Non-pigmented ciliary epithelial cell (primary cell): ENCODE results near the gene SCML2.
"Not testable (repeated sequence)": the region's sequence is repeated elsewhere in the genome, so short reads cannot be mapped to it uniquely, and the experiment has no call there.

ENCODE experiments used
- DNase-seq: peaks from one replicate; pipeline ENCODE4 v3.0.0-alpha.2; 2010; ENCODE audit warnings: low read depth

The SCML2 gene

DNA sequence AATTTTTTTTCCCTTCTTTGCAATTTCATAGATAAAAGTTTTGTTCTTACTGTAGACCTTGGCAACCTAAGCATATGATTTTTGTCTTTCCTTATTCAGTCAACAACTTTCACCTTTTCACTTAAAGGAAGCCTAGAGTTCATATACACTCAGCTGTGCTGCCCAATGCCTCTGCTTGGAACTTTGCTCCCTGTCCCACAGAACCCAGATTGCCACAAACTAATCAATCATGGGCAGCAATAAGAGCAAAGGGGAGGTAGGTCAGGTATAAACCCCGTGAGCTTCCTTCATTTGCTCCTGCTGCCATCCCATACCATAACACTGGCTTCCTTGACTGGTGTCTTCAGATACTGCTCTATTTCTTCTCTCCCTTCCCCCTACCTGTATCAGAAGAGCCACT is 82.8 kb downstream of the SCML2 start:
- no peak for DNase-seq

DNA sequence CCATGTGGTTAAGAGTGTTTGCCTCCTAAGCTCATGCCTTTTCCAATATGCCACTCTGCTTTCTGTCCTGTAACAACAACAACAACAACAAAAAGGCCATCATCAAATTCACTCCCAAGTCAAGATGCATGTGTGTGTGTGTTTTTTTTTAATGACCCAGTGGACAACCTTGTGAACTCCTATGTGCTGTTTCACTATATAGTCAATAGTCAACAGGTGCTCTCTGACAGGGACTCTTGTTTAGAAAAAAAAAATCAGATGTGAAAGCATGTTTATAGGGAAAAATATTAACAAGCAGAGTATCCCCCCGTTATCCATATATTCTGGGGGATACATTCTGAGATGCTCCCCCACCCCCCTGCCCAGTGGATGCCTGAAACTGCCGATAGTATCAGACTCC is 83.2 kb downstream of the SCML2 start:
- no peak for DNase-seq

DNA sequence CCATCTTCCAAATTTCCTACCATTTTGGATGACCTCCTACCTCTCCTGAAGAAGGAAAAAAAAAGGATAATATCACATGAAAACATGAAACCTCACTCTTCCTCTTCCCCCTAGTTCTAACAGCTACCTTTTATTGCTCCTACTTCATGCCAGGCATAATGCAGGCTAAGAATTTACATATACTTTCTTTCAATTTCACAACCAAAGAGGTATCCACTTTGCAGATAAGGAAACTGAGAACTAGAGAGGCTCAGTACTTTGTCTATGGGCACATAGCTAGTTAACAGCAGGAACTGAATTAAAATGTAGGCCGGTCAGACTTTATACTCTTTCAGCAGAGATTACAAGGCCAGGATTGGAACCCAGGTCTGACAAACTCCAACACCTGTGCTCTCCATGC is 99.4 kb downstream of the SCML2 start:
- DNase-seq, result no peak

DNA sequence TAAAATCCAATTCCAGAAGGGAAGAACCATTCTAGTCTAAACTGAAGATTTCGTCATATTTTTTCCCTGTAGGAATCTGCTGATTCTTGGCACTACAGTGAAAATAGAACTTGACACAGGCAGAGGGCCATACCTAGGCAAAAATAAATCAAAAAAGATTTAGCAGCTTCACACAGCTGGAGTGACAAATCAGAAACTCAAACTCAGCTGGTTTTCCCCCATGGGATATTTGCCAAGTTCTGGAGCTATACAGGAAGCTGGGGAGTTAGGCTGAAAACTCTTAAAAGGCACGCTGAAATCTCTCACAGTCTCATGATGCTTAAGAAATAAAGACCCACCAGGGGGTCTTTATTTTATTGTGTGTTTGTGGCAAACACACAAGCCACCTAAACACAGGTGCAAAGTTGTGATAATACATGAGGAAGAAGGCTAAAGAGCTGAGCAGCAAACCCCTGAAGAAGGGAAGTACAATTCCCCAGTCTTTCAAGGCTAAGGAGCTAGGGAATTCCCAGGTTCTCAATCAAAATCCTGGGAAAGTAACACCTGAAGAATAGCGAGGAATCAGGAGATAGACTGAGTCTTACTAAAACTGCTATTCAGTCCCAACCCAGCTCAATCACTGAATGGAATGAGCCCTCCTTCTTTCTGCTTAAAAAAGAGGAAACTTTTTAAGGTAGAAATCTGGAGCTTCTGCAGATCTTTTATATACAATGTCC is 101.7 kb downstream of the SCML2 start:
- DNase-seq, result no peak

DNA sequence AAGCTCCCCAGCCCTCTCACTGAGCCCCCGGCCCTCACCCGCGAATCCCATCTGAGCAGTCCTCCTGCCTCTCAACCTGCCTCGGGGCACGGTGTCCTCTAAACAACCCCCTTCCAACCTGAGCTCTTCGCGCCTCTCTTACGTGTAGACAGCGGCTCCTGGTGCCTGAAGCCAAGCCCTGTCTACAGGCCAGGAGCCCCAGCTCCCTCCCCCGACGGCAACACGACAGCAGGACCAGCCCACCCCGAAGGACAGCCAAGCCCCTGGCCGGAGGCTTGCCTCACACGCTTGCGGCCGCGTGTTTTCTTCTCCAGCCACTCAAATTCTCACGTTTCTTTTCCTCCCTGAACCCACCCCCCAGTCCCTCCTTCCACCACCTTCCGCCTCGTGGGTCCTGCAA is 124.8 kb downstream of the SCML2 start:
- DNase-seq, result not testable (repeated sequence)

DNA sequence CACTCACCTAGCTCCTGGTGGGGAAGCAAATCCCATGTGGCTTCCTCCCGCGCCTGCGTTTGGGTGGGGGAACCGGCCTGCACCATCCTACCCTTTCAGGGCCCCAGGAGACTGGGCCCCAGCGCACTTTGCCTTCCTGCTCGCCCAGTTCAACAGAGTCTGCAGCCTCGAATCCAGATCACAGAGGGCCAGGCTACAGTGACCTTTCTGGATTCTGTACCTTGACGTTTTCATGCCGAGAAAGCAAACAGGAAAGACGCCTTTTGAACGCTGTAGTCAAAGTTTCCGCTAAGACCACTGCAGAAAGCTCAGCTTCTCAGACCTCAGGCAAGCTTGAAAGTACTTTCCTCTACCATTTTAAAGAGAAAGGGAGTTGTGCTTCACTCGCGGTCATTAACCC is 126.4 kb downstream of the SCML2 start:
- DNase-seq, result no peak

DNA sequence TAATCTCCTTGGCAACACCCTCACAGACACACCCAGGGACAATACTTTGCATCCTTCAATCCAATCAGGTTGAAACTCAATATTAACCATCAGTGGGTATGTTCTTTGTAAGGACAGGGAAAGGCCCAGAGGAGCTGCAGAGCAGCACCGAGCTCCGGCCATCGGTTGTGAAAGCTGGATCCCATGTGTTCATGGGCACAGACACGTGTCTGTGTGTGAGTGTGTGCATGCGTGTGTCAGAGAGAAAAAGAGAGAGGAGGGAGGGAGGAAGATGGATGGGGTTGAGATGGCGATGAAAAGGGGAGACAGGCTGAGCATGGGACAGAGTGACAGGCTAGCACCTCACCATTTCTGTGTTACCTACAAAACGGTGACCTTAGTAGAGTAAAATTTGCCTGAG is 127.0 kb downstream of the SCML2 start:
- no peak for DNase-seq

DNA sequence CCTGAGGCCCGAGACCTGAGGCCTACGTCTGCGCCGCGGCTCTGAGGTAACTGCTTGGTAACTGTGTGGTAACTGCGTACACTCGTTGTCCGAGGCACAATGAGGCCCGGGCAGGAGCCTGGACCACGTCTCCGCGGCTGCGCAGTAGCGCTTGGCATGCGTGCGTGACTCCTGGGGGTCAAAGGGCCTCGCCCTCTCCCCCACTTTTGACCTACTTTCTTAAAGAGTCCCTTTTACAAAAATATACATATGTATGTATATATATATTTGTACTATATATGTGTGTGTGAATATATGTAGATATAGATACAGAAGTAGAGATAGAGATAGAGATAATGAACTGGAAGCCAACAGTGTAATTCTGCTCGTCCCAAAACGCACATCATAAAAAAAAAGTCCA is 133.7 kb downstream of the SCML2 start, which contains the start of gene BEND2:
Gene BEND2 (minus strand): TSS at position 101 of the 400 bp plus-strand sequence. CDS start 136 bp downstream, outside the sequence.
- no peak for DNase-seq

DNA sequence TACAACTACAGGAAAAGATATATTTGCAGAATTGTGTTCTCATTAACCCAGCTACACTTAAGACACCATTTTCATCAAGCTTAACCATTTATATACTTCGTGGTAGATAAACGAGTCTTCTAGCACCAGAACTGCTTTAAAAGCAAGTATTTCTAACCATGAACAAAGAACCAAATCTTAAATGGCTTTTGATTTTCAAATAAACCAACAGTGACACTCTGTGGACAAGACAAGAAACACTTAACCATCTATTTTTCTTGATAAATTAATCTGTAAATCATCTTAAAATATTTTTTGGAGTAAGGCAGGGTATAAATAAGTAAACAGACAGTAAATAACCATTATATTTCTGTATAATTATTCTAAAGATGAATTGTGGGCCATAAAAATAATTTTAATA is 144.0 kb downstream of the SCML2 start:
- DNase-seq, result no peak

DNA sequence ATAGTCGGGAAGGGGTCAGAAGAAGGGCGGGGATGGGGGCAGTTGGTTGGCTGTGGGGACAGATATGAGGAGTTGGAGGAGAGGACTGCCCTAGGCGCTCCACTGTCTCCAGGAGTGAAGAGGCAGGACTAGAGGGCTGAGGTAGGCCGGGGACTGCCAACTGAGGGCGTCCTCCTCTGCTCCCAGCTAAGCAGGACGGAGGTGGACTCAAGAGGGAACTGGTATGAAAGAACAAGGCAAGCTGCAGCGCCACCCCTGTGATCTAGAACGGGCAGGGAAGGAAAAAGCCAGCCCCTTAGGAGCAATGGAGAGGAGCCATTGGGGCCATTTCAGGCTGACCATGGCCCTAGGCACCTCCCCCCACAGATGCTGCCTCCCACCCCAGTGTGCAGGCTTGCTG is 147.8 kb downstream of the SCML2 start:
- no peak for DNase-seq

DNA sequence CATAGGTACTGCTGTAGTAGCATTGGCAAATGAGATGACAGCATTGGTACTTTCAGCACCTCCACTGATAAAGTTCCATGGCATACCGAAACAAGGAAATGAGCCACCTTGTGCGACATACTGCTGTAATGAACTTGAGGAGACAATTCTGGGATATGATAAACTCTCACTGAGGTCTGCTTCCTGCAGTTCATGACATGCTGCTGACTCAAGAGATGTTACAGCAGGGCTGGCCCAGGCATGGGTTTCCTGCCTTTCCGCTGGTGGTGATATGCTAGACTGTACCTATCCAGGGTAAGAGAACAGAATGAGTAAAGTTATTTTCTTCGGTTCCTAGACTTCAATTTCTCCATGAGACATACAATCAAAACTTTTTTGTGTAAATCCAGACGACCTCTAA is 150.9 kb downstream of the SCML2 start:
- no peak for DNase-seq

DNA sequence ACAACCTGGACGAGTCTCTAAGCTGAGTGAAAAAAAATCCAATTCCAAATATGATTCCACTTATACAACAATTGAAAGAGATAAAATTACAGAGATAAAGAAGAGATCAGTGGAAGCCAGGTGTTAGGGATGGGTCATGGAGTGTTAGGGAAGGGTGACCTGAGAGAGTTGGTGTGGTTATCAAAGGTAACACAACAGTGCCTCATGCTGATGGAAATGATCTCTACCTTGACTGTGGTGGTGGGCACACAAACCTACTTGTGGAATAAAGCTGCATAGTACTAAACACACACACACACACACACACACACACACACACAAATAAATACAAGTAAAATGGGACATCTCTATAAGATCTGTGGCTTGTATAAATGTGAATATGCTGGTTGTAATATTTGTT is 159.8 kb downstream of the SCML2 start:
- DNase-seq, result no peak
